ENCODE data around the gene NISCH.

GRCh38 chr3:52439426-52440248 lies 15.8 kb upstream of the NISCH start:
- TF ChIP-seq CTCF (conservative IDR thresholded peaks at IDR 0.05 in 1 of 2, IDR thresholded peaks at IDR 0.05 in 1 of 2; ENCODE audit: low read depth in 1 of 2, low read length in 2 of 2): no peak
- TF ChIP-seq EZH2 (IDR thresholded peaks at IDR 0.05; ENCODE audit: low read length, missing control alignments): no peak
